ENCODE measurements around the gene BBS9. TPM values are rescaled to one million over a fixed set of nuclear protein-coding genes. Genes with fewer than 3 reads are reported as not detected.
"Not testable (repeated sequence)": the region's sequence is repeated elsewhere in the genome, so short reads cannot be mapped to it uniquely, and the experiment has no call there.

Gene BBS9
- total RNA-seq, 1 donor from 2014 or later, result 15.2 TPM

DNA sequence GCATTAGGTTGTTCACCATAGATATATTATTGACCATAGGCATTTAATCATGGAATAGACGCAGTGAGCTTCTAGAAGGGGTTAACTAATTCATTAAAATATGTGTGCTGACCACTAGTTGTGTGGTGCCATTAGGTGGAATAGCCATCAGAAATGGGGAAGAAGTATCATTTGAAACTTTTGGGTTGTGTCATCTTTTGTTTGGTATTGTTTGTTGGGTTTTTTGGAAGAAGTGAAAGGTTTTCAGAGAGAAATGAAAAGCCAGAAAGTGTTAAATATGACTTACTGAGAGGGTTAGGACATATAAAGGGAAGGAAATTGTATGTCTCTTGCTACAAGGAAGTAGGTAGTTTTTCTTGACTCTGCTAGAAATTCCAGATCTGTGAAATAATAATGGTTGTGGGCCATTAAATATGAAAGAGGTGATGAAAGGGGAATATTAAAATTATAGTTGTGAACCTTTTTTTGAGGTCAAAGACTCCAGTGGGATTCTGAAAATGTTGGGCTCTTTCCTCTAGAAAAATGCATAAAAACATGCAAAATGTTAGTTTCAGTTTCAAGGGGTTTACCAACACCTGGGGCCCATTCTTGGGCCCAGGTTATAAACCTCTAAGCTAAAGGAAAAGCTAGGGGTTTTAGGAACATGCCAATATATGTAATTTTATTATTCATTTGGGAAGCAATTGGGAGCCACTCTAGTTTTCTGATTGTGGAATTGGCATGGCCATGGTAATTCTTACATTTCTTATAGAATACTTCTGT, 348.5 kb downstream of the BBS9 start:
- no peak for DNase-seq (ENCODE audit: extremely low read depth, low read depth, low spot score)

DNA sequence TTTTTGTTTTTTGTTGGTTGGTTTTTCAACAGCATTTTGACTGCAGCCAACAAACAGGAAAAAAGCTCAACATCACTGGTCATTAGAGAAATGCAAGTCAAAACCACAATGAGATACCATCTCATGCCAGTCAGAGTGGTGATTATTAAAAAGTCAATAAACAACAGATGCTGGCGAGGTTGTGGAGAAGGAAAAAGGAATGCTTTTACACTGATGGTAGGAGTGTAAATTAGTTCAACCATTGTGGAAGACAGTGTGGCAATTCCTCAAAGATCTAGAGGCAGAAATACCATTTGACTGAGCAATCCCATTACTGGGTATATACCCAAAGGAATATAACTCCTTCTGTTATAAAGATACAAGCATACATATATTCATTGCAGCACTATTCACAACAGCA, 355.1 kb downstream of the BBS9 start:
- DNase-seq (ENCODE audit: extremely low read depth, low read depth, low spot score), result not testable (repeated sequence)

DNA sequence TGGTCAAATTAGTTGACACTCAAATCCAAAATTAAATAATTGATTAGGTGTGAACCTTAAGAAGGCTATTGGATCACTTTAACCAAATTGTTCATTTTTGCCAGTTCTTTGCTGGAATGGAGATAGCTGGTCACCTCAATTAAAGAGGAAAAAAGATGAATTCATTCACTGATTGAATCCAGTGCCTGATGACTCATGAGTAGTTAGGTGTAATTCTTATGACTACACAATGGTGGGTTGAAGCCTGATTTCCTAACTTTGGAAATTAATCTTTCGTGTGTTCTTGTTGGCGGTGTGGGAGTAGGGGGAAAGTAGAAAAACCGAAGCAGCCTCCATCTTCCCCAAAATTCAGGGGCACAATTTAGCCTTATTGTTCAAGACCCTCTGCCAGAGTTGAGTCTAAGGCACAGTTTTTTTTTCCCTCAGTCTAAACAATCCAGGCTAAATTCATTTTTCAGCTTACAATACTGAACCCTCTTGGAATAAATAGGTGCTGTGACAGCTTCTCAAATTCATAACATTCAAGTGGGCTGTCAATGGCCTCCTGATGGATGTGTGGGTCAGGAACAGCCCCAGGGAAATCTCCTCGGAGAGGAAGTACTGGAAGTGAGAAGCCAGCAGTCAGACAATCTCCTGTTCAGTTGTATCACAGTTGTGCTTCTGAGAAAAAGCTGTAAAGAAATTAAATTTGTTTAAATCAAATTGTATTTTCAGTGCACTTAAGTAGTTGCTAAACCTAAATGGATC, 356.6 kb downstream of the BBS9 start:
- DNase-seq (ENCODE audit: extremely low read depth, low read depth, low spot score), result no peak

DNA sequence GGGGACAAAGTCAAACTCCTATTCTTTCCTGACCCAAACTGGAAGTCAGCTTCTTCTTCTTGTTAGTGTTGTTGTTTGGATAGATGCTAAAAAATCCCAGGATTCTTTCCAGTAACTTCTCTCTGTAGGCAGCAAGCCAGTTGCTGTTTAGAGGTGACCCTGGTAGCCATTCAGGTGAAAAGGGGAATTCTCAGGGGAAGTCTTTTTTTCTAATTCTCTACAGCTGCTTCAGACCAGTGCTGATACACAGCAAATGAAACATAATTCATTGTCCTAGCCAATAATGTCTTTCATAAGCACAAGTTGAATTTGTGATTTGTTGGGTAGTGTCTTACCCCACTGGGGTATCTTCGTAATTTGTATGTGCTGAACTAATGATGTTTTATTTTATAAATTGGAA, 357.3 kb downstream of the BBS9 start:
- DNase-seq (ENCODE audit: extremely low read depth, low read depth, low spot score), result no peak

- no peak for DNase-seq (ENCODE audit: extremely low read depth, low read depth, low spot score)
These were observed 358.8 kb downstream of the BBS9 start for GRCh38 chr7:33487998-33488682.

- DNase-seq (ENCODE audit: extremely low read depth, low read depth, low spot score), result no peak
These were observed 365.1 kb downstream of the BBS9 start for GRCh38 chr7:33494474-33494873.

DNA sequence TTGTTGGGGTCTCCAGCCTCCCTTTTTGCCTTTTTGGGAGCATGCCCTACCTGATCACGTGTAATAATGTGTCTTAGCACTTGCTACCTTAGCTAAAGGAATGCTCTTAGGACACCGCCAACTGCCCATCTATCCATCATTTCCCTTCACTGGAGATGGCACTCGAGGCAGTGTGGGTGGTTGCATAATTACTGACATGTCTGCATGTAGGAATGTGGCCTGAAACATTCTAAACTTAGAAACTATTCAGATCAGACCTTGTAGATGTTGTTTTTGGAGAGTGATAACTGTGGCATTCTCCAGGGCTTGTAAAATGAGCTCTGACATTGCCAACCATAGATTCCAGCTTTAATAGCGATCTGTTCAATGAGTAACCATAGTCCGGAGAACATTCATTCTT, 365.8 kb downstream of the BBS9 start:
- no peak for DNase-seq (ENCODE audit: extremely low read depth, low read depth, low spot score)

DNA sequence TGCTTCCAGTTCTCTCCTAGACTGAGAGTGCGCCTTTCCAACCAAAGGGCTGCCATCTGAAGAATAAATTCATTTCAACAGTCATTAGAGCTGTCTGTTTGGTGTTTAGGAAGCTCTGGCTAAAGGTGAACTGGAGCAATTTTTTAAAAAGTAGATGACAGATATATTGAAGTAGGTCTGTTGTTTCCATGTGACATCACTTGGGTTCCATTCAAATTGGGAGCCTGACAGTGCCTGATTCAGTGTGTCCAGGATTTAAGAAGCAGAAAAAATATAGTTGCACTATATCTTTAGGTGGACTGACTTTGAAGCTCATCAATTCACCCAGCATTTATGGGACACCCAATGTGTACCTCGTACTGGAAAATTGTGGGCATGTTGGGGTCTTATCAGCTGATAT, 367.7 kb downstream of the BBS9 start:
- no peak for DNase-seq (ENCODE audit: extremely low read depth, low read depth, low spot score)

DNA sequence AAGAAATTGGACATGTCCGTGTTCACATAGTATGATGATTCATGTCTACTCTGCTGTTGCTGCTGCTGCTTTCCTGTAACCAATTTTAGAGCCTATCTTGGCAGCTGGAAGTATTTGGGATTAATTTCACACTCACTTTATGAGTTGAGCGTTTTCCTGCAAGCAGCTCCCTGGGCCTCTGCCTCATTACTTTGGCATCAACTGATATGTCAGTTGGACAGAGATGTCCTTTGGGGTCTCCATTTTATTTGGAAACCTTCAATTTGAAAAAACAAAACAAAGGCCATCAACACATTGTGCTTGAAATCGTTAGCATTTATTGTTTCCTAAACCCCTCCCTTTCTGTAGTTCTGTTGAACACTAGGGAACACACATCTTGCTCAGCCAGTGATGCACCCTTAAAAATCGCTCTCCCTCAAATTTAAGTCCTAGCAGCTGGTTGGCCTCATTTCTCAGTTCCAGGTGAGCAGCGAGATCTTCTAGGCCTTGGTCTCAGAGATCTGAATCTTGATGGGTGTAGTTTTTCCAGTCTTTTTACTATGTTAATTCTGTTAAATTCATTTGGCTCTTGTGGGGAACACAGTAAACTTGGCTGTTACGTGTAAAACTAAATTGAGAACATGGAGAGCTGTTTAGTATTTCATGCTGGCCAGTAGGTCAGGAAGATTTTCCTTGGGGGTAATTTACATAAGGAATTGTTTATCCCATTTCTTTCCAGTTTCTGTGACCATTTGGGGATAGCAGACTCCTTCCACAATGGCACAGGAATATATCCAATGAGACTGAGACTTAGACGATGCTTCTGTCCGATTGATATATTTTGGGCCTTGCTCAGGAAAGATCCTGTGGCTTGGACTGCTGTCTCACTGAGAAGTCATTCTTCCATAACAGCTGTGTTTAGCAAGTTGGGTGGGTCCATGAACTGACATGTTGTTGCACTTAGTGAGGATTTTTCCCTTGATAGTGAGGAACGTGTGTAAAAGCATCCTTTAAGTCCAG, 371.6 kb downstream of the BBS9 start:
- no peak for DNase-seq (ENCODE audit: extremely low read depth, low read depth, low spot score)

DNA sequence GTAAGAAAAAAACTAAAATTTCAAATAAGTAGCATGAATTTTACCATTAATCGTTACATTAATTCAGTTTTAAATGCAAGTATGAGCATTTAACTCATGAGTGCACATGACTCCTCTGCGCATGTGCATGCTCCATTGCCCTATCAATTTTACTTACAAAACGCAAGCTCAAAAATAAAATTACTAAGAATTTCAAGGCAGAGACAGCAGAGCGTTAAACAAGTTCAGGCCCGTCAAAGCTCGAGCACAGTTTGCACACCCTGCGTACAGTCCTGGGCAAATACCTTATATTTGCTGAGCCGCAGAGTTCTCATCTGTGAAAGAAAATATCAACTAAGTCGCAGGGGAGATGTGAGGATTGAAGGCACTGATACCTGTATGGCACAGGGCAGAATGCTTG, 373.6 kb downstream of the BBS9 start:
- no peak for DNase-seq (ENCODE audit: extremely low read depth, low read depth, low spot score)

DNA sequence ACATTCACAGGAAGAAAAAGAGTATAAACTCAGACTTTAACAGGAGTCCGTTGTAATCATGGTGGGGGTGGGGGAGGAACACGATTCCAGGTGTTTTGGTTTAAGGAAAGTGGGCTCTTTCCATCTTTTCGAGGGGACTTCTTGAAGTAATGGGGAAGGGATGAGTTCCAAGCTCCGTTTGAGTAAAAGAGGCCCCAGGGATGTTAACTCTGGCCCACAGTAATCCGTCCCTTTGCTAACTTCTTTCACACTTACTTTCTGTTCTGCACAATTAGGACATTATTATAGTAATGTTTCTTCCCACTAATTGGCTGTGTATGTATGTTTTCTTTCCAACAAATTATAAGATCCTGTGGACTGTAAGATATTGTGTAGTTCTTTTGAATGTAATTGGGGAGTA, 374.4 kb downstream of the BBS9 start:
- no peak for DNase-seq (ENCODE audit: extremely low read depth, low read depth, low spot score)

DNA sequence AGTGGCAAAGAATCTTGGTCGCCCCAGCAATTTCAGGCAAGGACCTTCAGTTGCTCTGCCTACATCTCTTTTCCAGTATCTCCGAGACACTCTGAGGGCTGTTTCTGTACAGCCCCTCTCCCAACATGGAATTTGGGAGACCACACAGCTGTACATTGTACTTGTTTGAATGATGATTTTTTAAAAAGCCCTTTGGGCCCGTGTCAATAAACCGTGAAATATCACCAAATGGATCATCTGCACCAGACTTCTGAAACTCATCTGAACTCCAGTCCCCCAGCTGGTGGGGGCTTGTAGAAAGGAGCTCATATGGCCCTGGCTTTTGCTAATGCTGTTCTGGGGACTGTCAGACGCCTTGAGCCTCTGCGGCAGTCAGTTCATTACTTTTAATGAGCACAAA, 374.9 kb downstream of the BBS9 start:
- no peak for DNase-seq (ENCODE audit: extremely low read depth, low read depth, low spot score)

DNA sequence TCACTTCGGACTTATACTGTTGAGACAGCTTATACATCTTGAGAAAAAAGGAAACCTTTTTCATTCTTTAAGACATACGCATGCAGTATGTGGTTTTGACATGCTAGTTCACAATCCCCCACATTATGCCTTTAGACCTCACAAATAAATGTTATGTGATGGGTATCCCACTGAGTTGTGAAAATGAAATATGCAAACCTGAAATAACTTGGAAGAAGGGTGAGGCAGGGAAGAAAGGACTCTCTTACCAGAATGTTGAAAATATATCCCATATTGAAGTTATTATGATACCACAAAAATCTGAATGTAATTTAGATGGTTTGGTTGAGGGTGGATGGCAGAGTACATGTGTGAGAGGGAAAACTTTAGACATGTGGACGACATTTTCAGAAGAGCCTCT, 379.8 kb downstream of the BBS9 start:
- DNase-seq (ENCODE audit: extremely low read depth, low read depth, low spot score), result no peak

DNA sequence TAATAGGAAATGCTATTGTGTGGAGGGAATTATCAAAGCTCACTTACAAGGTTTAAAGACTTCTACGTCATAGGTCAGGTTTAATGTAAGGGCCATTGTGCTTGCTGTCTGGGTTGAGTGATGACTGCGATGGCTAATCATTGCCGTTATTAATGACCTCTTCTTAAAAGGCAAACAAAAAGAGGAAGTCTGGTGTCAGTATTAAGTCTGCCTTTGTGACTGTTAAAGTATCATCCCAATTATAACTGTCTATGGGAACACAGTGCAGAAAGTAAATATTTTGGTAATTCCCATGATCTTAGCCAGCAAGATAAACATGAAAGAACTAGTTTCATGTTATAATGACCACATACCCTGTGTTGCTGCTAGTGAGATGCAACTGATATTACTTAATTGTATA, 382.4 kb downstream of the BBS9 start:
- DNase-seq (ENCODE audit: extremely low read depth, low read depth, low spot score), result peak; percentile 20

- no peak for DNase-seq (ENCODE audit: extremely low read depth, low read depth, low spot score)
These were observed 387.2 kb downstream of the BBS9 start for GRCh38 chr7:33516568-33516967.

- DNase-seq (ENCODE audit: extremely low read depth, low read depth, low spot score), result no peak
These were observed 387.8 kb downstream of the BBS9 start for GRCh38 chr7:33517191-33517590.

GRCh38 chr7:33527008-33527407, 397.6 kb downstream of the BBS9 start:
- DNase-seq (ENCODE audit: extremely low read depth, low read depth, low spot score), result not testable (repeated sequence)

GRCh38 chr7:33527613-33528012, 398.2 kb downstream of the BBS9 start:
- not testable (repeated sequence) for DNase-seq (ENCODE audit: extremely low read depth, low read depth, low spot score)

DNA sequence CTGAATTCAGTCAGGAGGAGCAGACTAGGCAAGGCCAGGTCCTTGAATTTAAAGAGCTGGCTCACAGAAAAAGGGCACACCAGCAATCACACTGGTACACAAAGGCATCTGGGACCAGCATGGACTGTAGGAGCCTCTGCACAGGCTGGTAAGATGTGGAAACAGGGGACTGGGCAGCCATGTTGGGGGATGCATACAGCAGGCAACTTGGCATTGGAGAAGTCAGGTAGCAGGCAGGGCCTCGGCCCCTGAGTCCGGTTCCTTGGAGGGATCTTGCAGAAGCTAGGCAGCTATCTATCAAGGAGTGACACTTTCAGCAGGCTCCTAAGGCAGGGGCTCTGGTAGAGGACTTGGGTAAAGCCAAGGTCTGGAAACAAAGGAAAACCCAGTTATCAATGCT, 399.7 kb downstream of the BBS9 start:
- no peak for DNase-seq (ENCODE audit: extremely low read depth, low read depth, low spot score)

DNA sequence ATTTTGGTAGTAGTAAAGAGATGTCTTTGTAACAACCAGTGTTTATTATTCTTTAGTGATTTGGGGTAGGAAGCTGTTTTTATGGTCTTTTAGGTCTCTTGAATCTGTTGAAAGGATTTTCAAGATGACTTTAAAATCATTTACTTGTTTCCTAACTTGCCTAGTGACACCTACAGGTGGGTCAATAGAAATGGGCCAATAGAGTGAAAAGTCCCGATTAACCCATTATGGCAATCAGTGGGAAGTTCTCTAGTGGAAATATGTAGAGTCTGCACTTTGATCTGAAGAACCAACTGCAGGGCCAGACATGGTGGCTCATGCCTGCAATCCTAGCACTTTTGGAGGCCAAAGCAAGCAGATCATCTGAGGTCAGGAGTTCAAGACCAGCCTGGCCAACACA, 401.3 kb downstream of the BBS9 start:
- no peak for DNase-seq (ENCODE audit: extremely low read depth, low read depth, low spot score)

GRCh38 chr7:33531888-33532287, 402.5 kb downstream of the BBS9 start:
- no peak for DNase-seq (ENCODE audit: extremely low read depth, low read depth, low spot score)
